NCI-H2171 treated with DMSO at 0.1 percent for 48 hours (cell line): ENCODE results near the gene SLAIN1.
A peak's percentile ranks its signal among the peaks of the same experiment; 100 is the strongest.
"Not testable (repeated sequence)": the region's sequence is repeated elsewhere in the genome, so short reads cannot be mapped to it uniquely, and the experiment has no call there.

Experiments
- DNase-seq: peaks from one replicate; lab custom pipeline; 2025; lab: John Stamatoyannopoulos, UW

Gene SLAIN1

DNA sequence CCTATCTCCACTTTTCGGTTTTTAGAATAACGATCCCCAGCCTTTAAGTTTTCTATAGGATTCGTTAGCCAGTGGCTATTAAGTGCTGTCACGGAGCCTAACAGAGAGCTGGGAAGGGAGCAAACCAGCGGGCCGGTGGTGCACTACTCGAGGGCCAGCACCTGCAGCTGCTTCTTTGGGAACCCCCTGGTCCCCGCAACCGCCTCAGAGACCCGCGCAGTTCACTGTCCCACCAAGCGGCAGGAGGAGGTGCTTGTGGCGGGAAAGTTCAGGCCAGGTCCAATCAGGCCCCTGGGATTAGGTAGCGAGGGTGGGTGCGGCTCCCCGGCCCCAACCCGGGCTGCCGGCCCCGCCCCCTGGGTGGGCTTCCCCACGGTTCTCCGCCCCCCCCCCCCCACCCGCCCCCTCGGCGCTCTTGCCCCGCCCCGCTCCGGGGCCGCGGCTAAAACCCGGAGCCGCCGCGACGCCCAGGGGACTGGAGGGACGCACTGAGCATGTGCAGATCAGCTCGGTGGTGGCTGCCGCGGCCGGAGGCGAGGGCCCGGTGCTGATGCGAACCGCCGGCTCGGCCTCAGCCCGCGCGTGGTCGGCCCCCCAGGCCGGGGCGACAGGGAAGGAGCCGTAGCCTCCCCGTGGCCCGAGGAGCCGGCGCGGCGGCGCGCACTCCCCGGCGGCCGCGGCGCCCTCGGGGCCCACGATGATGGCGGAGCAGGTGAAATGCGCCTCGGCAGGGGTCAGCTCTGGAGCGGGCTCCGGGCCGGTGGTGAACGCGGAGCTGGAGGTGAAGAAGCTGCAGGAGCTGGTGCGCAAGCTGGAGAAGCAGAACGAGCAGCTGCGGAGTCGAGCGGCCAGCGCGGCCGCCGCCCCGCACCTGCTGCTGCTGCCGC, at the start of gene SLAIN1:
Gene SLAIN1 (plus strand): TSS at position 471 of the 887 bp plus-strand sequence. CDS start 227 bp downstream, at position 698.
- peak; percentile 85 for DNase-seq

DNA sequence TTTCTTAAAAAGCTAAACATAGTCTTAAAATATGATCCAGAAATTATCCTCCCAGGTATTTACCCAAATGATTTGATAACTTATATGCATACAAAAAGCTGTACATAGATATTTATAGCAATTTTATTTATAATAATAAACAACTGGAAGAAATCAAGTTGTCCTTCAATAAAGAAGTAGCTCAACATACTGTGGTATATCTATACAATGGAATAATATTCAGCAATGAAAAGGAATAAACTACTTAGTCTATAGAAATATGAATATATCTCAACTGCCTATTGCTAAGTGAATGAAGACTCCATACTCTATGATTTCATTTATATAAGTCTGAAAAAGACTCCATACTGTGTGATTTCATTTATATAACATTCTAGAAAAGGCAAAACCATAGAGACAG, 47.1 kb upstream of the SLAIN1 start:
- DNase-seq, result no peak

DNA sequence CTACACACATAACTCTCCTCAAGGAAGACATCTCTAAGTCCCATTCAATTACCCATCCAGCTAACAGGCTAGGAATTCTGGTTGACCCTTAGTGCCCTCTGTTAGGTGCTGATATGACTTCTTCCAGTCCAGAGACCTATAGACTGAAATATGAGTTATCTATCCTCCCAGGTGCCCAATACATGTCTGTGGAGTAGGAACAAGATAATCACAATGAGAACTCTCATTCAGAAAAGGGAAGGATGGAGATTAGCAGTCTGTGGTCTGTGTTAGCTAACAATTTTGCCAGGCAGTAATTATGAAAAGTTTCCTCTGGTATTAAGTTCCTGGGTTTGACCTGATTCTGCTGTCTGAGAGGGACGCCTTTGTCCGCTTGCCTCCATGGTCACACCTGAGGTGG, 44.2 kb upstream of the SLAIN1 start:
- DNase-seq, result no peak

DNA sequence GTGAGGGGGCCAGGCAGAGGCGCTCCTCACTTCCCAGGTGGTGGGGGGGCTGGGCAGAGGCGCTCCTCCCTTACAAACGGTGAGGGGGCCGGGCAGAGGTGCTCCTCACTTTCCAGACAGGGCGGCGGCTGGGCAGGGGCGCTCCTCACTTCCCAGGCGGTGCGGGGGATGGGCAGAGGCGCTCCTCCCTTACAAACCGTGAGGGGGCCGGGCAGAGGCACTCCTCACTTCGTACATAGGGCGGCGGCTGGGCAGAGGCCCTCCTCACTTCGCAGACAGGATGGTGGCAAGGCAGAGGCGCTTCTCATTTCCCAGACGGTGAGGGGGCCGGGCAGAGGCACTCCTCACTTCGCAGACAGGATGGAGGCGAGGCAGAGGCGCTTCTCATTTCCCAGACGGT, 37.5 kb upstream of the SLAIN1 start:
- DNase-seq, result not testable (repeated sequence)

DNA sequence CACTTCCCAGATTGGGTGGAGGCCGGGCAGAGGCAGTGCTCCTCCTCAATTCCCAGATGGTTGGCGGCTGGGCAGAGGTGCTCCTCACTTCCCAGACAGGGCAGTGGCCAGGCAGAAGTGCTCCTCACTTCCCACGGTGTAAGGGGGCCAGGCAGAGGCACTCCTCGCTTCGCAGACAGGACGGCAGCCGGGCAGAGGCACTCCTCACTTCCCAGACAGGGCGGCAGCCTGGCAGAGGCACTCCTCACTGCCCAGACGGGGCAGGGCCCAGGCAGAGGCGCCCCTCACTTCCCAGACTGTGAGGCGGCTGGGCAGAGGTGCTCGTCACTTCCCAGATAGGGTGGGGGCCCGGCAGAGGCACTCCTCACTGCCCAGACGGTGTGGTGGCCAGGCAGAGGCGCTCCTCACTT, 36.6 kb upstream of the SLAIN1 start:
- no peak for DNase-seq

DNA sequence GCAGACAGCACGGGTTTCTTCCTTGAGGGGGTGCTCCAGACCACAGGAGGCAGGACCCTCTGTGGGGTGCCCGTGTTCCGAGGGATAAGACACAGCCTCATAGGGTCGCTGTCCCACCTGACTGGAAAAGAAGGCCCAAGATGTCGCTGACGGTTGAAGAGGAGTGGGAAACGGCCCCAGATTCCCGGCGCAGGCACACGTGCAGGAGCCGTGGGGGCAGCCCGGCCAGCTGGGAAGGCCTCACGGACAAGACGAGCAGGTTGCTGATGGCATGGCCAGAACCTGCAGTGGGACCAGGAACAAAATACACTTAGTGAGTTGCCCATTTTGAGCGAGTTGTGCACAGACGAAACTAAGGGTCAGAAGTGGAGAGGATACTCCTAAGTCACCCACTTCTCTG, 35.2 kb upstream of the SLAIN1 start:
- not testable (repeated sequence) for DNase-seq

DNA sequence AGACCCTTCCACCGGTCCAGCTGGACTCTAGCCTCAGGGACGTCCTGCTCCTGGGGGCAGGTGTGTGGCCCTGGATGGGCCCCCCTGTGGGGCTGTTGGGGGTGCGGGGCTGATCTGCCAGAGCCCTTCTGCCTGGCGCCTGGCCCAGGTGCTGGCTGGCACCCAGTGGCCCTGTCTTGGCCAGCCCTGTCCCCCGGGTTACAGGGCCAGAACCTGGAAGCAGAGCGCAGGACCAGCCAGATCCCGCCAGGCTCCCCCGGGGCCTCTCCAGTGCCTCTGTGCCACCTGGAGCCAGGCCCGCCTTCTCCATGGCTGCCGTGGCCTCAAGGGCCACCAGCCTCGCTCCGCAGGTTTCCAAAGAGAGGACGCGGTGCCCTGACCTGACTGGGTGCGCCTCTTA, 34.7 kb upstream of the SLAIN1 start:
- DNase-seq, result not testable (repeated sequence)

DNA sequence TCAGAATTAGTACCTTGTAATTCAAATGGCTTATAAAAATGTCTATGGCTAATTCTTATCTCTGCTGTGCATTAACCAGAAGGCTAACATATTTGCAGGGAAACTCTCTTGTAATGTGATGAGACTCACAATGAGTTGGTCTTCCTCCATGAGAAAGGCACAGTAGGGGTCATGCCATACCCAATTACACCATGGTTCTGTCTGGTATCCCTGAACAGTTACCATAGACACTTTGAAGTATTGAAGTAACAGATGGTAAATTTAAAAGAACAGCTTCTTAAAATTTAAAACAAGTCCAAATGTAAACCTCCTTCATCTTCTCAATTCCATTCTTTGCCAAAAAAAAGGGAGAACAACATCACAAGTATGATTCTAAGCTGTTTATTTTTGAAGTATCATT, 22.6 kb upstream of the SLAIN1 start:
- peak; percentile 10 for DNase-seq

DNA sequence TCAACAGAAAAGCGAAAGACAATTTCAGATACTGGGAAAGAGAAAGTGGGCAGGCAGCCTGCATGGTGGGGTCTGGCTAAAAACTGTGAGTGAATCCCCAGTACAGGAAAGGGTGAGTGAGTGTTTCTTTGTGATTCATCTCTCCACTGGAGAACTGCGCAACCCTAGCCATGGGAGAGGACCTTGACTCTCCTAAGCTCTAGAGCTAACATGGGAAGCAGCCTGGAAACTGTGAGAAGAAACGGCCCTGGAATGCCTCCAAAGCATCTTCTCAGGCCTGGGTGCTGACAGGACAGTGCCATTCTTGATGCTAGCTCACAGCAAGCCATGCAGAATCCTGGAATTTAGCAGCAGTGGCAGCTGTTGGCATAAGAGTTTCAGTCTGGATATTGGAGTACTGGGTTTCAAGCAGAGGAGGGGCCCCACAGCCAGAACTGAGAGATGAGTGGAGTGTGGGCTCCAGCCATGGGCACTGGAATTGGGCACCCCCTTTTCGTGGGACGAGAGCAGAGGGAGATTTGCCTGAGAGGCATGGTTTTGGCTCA, 18.7 kb upstream of the SLAIN1 start:
- no peak for DNase-seq

DNA sequence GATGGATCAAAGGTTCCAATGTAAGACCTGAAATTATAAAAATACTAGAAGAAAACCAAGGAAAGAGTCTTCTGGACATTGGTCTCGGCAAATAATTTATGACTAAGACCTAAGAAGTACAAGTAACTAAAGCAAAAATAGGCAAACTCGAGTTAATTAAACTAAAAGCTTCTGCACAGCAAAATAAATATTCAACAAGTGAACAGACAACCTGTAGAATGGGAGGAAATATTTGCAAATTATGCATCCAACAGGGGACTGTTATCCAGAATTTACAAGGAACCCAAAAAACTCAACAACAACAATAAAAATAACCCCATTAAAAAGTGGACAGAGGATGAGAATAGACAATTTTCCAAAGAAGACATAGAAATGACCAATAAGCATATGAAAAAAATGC, 9.7 kb upstream of the SLAIN1 start:
- DNase-seq, result no peak

DNA sequence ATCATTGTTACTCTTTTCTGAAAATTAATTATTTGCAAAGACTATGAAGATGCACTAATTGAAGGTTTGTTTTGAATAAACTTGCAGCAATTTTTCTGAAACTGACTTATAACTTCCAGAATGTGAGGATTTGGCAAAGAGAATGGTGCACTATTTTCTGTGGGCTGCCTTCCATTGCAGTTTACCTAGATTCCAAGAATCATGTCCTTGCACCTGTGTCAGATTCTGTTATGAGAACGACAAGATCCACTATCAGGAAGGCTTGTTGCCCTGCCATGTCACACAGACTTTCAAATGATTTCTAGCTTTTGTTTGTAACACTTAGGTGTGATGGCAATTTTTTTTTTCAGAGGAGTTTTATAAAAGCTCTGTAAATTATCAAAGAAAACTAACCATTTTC, 5.6 kb upstream of the SLAIN1 start:
- DNase-seq, result no peak

DNA sequence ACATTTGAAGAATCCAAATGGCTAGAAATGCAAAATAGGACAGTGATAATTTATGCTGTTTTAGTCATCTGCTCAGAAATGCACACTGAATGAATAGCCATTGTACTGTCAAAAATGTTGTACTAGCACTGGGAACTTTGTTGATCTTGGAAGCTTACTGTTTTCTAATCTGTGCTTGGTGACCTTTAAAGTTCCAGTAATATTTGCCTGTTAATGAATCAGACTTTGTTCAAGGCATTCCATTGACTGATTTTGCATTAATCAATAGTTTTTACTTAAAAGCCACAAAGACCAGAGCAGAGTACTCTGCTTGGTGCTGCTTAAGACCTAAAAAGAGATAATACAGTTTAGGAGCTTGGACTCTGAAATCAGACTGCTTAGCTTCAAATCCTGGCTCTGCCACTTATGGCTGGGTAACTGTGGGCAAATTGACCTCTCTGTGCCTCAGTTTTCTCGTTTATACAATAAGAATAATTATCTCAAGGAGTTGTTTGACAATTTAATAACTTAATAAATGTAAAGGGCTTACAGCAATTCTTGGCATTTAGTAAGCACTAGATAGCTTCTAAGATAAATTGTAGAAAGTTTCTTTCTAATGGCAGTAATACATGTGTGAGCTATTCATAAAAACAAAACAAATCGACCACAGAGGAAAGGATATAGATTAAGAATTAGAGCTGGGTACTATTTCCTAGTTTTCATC, 4.6 kb upstream of the SLAIN1 start:
- no peak for DNase-seq

DNA sequence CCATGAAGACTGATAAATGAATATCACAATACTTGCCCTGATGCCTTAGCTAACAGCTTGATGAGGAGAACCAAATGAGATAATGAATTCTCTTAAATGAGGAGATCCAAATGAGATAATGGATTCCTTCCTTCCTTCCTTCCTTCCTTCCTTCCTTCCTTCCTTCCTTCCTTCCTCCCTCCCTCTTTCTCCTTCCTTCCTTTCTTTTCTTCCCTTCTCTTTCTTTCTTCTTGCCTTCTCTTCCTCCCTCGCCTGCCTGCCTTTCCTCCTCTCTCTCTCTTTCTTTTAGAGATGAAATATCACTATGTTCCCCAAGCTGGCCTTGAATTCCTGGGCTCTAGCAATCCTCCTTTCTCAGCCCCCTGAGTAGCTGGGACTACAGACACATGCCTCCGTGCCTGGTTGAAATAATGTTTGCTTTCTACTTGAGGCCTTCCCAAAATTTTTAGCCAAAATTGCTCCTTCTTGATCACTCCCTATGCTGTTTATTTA, 4.0 kb upstream of the SLAIN1 start:
- no peak for DNase-seq

DNA sequence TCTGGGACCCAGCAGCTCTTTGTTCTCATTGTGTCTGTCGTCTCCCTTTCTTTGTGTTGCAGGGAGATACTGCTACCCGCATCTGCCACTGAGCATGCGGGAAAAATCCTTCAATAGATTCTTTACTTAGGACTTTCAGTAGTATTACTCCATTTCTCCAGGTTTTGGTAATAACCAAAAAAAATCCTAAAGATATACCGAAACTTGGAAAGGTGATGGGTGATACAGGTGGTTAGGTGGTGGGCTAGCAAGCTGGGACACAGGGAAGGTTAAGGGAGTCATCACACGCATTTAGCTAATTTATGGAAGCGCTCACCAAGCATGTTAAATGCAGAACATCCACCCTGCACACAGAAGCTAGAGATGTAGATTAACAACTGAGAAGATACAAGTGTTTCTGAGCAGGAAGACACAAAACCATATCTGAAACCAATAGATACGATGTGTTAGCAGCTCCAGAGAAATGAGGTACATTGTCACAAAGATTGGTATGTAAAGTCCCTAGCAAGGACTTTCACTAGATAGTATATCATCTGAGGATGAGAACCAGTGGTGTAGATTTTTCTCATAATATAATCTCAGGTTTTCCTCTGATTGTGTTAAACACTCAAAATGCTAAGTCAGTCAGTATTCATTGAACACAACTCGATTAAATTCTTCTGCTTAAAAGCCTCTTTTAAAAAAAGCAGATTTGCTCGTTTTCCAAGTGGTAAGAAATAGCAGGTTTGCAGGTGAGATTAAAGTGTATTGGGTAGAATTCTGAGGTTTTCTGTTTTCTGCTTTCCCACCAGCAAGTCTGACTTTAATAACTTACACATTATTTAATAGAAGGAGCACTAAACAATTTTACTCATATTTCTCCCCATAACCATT, 1.2 kb upstream of the SLAIN1 start:
- DNase-seq, result peak; percentile 35

DNA sequence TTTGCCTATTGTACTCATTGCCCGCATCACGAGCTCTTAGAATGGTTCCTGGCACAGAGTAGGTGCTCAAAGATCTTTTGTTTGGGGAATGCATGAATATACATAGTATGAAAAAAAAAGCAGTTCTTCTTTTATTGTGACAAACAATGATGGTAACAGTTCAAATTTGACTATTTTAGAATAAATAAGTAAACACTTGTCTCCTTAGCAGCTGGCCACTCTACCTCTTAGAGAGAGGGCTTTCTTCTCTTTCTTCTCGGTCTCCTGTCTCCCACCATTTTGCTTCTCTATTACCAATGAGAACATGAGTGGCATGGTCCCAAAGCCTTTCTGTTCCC, 639 bp upstream of the SLAIN1 start:
- peak; percentile 32 for DNase-seq

DNA sequence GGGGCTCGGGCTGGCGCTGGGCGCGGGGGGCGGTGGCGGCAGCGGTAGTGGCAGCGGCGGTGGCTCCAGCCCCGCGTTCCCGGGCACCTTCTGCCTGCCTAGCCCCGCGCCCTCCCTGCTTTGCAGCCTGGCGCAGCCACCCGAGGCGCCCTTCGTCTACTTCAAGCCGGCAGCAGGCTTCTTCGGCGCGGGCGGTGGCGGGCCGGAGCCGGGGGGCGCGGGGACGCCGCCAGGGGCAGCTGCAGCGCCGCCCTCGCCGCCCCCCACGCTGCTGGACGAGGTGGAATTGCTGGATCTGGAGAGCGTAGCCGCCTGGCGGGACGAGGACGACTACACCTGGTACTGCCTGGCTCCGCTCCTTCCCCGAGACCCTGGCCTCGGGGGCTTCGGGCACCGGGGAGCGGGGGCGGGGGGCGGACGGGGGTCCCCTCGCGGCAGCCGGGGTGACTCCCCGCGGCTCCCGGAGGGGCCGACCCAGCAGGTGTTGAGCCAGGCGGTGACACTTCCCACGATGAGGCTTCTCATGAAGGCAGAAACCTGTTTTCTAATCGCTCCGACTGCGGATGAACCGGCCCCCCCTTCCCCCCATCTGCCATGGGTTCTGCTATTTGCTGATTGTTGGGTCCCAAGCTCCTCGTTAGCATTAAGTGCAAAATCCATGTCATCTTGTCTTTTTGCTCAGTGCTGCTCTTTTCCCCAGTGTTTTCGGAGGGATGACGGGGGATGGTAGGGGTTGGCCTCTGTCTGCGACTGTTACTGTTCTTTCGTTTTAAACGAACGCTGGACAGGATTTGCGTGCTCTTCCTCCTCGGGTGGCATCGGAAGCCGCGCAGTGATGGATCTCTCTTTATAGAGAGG, 943 bp downstream of the SLAIN1 start:
- DNase-seq, result peak; percentile 54

DNA sequence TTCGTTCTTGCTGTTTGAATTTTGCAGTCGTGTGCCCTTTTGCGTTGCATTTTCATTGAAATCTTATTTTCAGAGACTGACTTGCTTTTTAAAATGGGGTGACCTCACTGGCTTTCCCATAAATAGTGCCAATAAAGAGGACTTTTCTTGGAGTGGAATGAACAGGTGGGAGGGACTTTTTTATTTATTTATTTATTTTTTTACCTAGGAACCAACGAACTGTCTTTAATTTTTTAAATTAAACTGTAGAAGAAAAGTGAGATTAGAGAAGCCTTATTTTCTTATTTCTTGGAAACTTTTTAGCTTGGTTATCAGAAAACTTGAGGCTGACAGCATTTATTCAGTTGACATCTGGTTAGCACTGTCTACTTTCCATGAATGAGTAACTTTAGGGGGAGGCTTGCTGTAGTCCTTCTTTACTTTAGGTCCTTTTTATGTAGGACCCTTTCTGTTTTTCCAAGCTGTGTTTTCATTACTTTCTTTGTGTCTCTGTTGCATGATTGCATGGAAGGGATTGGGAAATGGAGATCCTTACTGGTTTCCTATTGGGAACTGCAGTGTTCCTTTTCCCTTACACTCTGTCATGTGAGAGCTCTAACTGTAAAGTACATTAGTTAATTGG, 1.7 kb downstream of the SLAIN1 start:
- DNase-seq, result no peak

DNA sequence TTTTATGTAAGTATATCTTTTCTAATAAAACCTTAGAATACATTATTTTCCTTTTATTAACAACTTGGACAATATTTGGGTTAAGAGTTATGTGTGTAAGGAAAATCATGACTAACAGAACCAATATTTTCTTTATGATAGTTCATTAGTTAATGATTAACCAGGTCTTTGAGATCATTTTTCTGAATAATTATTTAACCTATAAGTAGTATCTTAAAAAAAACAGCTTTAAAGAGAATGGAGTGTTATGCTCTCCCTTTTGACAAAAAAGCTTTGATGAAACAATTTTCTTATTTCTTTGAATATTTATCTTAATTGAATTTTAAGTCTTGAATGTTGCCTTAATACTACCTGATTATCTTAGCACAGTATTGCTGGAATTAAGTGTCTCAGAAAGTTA, 3.8 kb downstream of the SLAIN1 start:
- no peak for DNase-seq

DNA sequence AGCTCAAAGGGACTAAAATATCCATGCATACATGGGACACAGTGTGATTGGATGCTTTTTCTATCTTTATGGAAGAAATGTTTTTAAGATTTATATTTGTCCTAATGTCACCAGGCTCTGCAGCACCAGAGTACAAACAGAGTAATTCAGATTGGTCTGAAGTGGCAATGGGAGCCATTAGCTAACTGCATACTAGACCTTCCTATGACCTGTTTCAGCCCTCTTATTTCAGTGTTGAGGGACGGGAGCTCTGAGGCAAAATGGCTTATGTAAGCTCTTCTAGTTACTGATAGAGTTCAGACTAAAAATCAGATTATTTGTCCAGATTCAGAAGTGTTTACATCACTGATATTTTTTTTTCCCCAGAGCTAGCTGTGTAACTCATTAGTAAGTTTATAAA, 4.9 kb downstream of the SLAIN1 start:
- no peak for DNase-seq

DNA sequence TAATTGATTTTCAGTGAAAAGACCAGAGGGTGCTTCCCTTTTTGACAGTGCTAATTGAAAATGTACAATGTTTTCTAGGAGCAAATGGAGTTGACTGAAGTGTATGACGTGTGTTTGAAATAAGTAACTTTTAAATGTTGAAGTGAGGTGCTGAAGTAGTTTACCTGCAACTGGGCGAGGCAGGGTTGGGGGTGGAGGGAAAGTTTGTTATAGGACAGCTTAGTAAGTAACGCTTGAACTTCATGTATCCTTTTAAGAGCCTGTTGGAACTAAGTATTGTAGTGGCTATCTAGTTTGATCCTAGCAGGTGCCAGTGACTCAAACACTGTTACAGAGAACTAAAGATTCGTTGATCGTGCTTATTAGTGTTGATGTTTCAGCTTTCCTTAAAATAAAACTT, 5.9 kb downstream of the SLAIN1 start:
- DNase-seq, result peak; percentile 62
